AG10803 (cell line): Measurements from ENCODE around the gene KCNJ3.

Experiments used
- DNase-seq: peaks from one replicate; pipeline ENCODE4 v3.0.0; 2010; ENCODE audit warnings: low read depth
- H3K4me3 ChIP-seq: 2 replicates; pipeline ENCODE4 v1.5.1; 2011; ENCODE audit warnings: mild to moderate bottlenecking, low read length, control low read depth
- CTCF ChIP-seq: conservative IDR thresholded peaks from 2 replicates; pipeline ENCODE4 v1.5.1; 2011; ENCODE audit warnings: mild to moderate bottlenecking, low read length, control low read depth, inconsistent platforms

The KCNJ3 gene

GRCh38 chr2:154681741-154682140 lies 16.8 kb upstream of the KCNJ3 start:
- no peak overlapping the region for H3K4me3 ChIP-seq

GRCh38 chr2:154686162-154686561 lies 12.3 kb upstream of the KCNJ3 start:
- DNase-seq: no peak
- H3K4me3 ChIP-seq: no peak overlapping the region
- TF ChIP-seq CTCF: no peak

More at GRCh38 chr2:154681741-154682140, 16.8 kb upstream of the KCNJ3 start:
- no peak for TF ChIP-seq CTCF
- no peak for DNase-seq

- no peak for TF ChIP-seq CTCF
- no peak for DNase-seq
- no peak overlapping the region for H3K4me3 ChIP-seq
Observed at GRCh38 chr2:154688373-154688772, 10.1 kb upstream of the KCNJ3 start.

- TF ChIP-seq CTCF: no peak
- H3K4me3 ChIP-seq: no peak overlapping the region
- no peak for DNase-seq
Observed at GRCh38 chr2:154689158-154689557, 9.3 kb upstream of the KCNJ3 start.

GRCh38 chr2:154692927-154693326 lies 5.6 kb upstream of the KCNJ3 start:
- no peak for DNase-seq
- TF ChIP-seq CTCF: no peak
- no peak overlapping the region for H3K4me3 ChIP-seq

GRCh38 chr2:154693741-154694340 lies 4.7 kb upstream of the KCNJ3 start:
- TF ChIP-seq CTCF: no peak
- no peak overlapping the region for H3K4me3 ChIP-seq
- DNase-seq: no peak

- no peak for DNase-seq
- H3K4me3 ChIP-seq: no peak overlapping the region
- TF ChIP-seq CTCF: no peak
Observed at GRCh38 chr2:154694881-154695280, 3.6 kb upstream of the KCNJ3 start.
